Activated naive CD8-positive, alpha-beta T cell treated with anti-CD3 and anti-CD28 coated beads for 36 hours (primary cell): ENCODE results near the gene TCF4. TPM values are rescaled to one million over a fixed set of nuclear protein-coding genes. Genes with fewer than 3 reads are reported as not detected.

Source experiments
- DNase-seq: peaks from one replicate; pipeline ENCODE4 v3.0.0; 2021
- H3K27ac Mint-ChIP-seq: one replicate; pipeline ENCODE4 v1.8.0; 2022; ENCODE audit warnings: mild to moderate bottlenecking, moderate library complexity, mixed read lengths
- H3K27me3 Mint-ChIP-seq: one replicate; pipeline ENCODE4 v1.8.0; 2022; ENCODE audit warnings: mild to moderate bottlenecking, mixed read lengths
- H3K36me3 Mint-ChIP-seq: one replicate; pipeline ENCODE4 v1.8.0; 2021; ENCODE audit warnings: mild to moderate bottlenecking, mixed read lengths
- H3K4me1 Mint-ChIP-seq: one replicate; pipeline ENCODE4 v1.8.0; 2021; ENCODE audit warnings: mixed read lengths
- H3K4me3 Mint-ChIP-seq: one replicate; pipeline ENCODE4 v1.8.0; 2022; ENCODE audit warnings: mild to moderate bottlenecking, moderate library complexity, mixed read lengths
- H3K9me3 Mint-ChIP-seq: one replicate; pipeline ENCODE4 v1.8.0; 2022; ENCODE audit warnings: mixed read lengths
- total RNA-seq, 2 experiments: library from RNA; stranded (reverse); gene quantifications; one replicate each; pipeline ENCODE4 v1.2.3, GENCODE V29; 2021

The TCF4 gene
- total RNA-seq, 2 experiments from 2014 or later = 1.3 to 1.4 TPM

DNA sequence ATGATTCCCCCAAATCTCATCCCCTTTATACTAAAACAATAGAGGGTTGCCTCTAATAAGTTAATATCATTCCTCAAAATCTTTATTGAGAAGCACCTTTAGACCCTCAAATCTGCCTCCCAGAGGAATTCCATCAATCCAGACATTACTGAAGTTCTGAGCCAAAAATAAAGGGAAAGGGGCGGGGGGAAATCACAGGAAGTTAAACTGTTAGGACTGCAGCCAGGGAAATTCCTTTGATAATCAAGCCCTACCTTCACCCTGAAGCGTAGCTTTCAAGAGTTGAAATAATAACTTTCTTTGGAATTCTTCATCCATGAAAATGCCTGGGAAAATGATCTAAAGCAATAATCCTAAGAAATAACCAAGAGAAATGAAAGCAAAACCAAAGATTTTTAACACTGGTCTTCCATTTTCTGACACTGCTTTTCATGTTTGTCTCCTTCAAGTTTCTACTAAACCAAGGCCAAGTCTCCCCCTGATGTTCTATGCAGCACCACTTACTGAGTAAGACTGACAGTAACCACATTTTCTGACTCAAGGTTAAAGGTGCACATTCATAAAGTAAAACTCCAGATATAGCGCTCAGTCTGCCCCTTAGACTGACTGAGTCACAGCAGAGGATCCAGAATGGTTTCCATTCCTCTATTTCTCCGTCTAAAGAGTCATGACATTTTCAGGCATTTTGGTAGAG lies 78.2 kb downstream of the TCF4 start:
- peak overlapping the region; percentile 12 for H3K27ac Mint-ChIP-seq
- DNase-seq = no peak
- H3K27me3 Mint-ChIP-seq = no peaks in the 10 kb centered on the region
- peaks cover 5% of the 10 kb centered on the region for H3K4me1 Mint-ChIP-seq
- no peaks in the 10 kb centered on the region for H3K36me3 Mint-ChIP-seq
- H3K9me3 Mint-ChIP-seq = no peaks in the 10 kb centered on the region
- H3K4me3 Mint-ChIP-seq = no peak overlapping the region

DNA sequence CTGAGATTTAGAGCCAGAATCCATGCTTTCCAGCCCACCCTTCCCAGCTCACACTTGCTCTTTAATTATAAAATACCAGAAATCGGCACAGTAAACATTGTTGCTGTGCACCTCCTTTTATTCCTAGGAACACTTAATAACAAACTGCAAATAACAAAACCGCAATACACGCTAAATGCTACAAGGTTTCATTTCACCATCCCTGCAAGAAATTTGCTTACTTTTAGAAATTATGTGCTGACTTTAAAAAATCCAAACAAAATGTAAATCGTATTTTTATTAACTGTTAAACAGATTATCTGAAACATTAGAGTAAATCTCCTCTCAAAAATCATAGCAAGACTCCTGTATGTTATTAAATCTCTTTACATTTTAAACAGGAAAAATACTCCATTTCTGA lies 79.3 kb downstream of the TCF4 start:
- no peak overlapping the region for H3K27ac Mint-ChIP-seq
- no peaks in the 10 kb centered on the region for H3K27me3 Mint-ChIP-seq
- no peaks in the 10 kb centered on the region for H3K36me3 Mint-ChIP-seq
- H3K4me3 Mint-ChIP-seq = no peak overlapping the region
- no peaks in the 10 kb centered on the region for H3K9me3 Mint-ChIP-seq
- DNase-seq = no peak
- H3K4me1 Mint-ChIP-seq = peaks cover 5% of the 10 kb centered on the region

DNA sequence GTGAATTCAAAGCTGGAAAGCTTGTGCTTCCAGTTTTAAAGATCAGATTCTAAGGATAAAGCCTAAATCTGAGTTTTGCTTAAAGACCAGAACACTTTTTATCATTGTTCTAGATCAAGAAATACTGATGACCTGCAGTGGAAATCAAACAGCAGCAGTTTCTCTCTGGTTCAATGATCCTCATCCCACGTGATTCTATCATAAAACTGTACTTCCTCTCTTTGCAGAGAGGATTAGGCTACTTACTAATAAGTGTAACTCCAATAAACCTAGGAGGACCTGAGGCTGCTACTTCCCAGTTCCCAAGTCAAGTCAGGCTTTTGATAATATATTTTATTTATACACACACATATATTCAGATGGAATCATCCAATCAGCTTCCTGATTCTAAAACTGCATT lies 81.9 kb downstream of the TCF4 start:
- DNase-seq = no peak
- no peak overlapping the region for H3K4me3 Mint-ChIP-seq
- no peaks in the 10 kb centered on the region for H3K36me3 Mint-ChIP-seq
- peaks cover 12% of the 10 kb centered on the region for H3K4me1 Mint-ChIP-seq
- H3K27me3 Mint-ChIP-seq = peaks cover 4% of the 10 kb centered on the region
- H3K9me3 Mint-ChIP-seq = no peaks in the 10 kb centered on the region
- no peak overlapping the region for H3K27ac Mint-ChIP-seq

DNA sequence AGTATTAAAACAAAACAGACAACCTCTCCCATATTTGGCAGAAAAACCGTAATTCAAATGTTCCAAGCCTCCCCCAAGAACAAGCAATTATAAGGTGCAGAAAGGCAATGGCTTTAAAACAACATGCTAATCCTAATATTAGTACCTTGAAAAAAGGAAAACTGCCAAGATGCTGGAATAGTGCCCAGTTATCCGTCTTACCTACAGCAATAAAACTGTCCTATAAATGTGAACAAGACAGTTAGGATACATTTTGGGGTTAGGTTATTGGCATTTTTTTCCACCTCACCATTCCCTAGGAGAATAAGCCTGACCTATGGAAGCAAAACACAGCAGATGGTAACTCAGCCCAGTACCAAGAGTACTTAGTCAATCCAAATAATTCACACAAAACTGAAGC lies 83.2 kb downstream of the TCF4 start:
- DNase-seq = no peak
- Mint-ChIP-seq H3K9me3 (no peaks in the 10 kb centered on the region), H3K27me3 (peaks cover 4% of the 10 kb centered on the region), H3K27ac (no peak overlapping the region), H3K4me3 (no peak overlapping the region), H3K36me3 (no peaks in the 10 kb centered on the region), H3K4me1 (peaks cover 9% of the 10 kb centered on the region)

DNA sequence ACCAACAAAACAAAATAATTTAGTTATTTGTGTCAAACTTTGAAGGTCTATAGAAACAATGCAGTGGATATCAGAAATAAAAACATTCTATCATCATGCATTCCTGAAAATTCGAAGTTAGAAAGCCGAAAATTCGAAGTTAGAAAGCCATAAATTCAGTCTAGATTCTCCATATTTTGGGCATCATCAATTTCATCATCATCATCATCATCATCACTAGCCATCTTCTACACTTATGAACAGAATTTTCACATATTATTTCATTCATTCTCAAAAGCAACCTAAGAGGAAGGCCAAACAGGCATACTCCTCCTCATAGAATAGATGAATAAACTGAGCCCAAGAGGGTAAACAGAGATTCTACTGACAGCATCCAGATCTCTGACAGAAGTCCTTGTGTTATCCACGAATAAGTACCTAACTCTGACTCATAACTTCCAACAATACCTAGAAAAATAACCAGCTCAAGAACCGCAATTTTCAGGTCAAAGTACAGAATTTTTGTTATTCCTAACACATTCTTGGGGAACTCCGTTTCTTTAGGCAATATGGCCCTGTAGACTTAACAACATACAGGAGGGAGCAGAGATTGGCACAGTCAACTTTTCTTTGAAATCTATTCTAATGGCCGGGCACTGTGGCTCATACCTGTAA lies 84.7 kb downstream of the TCF4 start:
- Mint-ChIP-seq H3K27ac (no peak overlapping the region), H3K9me3 (no peaks in the 10 kb centered on the region), H3K27me3 (peaks cover 4% of the 10 kb centered on the region), H3K36me3 (no peaks in the 10 kb centered on the region), H3K4me3 (no peak overlapping the region), H3K4me1 (peaks cover 7% of the 10 kb centered on the region)
- no peak for DNase-seq

DNA sequence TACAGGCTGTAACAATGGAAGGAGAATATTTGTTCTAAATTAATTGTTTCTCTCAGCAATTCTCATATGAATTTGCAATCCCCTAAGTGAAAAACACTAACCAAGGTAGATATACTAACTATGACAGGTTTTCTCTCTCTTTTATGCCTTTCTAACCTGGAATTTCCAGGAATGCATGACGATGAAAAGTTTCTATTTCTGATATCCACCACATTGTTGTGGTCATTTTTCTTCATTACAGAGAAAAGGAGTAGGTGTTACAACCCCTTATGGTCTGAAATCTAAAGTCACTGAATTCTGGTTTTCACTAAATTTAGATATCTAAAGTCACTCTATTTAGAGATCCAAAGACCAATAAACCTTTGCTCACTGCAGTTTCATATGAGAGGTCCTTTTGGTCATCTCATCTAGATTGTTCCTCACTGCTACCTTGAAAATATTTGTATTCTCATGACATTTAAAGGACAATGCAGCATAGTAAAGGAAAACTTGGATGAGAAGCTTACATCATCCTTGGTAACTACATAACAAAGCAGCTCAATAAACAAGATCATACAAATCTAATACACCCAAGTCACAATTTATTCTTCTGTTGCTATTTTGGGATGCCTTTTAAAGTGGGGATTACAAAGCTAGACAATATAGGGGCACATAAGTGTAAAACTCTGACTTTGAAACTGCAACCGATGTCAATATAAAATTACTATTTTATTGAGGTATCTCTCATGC lies 85.8 kb downstream of the TCF4 start:
- no peak for DNase-seq
- Mint-ChIP-seq H3K27ac (no peak overlapping the region), H3K27me3 (peaks cover 7% of the 10 kb centered on the region), H3K4me3 (no peak overlapping the region), H3K9me3 (no peaks in the 10 kb centered on the region), H3K36me3 (no peaks in the 10 kb centered on the region), H3K4me1 (peaks cover 7% of the 10 kb centered on the region)

DNA sequence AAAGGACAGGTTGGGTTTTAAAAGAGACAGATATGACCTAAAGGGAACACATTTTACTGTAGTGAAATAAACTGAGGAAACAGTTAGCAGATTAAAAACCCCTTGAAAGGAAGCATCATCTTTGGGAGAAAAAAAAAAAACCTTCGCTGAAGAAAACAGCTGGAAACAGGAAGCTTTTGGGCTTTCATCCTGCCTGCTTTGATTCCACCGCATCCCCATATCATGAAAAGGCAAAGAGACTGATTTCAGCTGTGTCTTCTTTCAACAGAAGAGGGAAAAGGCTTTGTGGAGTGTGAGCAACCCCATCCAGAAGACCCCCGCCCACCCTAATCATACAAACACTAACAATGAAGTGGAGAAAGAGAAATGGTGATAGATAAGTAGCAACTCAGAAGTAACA lies 86.4 kb downstream of the TCF4 start:
- Mint-ChIP-seq H3K9me3 (no peaks in the 10 kb centered on the region), H3K4me1 (peaks cover 7% of the 10 kb centered on the region), H3K27me3 (peaks cover 7% of the 10 kb centered on the region), H3K36me3 (no peaks in the 10 kb centered on the region), H3K4me3 (no peak overlapping the region), H3K27ac (peak overlapping the region; percentile 43)
- DNase-seq = no peak

DNA sequence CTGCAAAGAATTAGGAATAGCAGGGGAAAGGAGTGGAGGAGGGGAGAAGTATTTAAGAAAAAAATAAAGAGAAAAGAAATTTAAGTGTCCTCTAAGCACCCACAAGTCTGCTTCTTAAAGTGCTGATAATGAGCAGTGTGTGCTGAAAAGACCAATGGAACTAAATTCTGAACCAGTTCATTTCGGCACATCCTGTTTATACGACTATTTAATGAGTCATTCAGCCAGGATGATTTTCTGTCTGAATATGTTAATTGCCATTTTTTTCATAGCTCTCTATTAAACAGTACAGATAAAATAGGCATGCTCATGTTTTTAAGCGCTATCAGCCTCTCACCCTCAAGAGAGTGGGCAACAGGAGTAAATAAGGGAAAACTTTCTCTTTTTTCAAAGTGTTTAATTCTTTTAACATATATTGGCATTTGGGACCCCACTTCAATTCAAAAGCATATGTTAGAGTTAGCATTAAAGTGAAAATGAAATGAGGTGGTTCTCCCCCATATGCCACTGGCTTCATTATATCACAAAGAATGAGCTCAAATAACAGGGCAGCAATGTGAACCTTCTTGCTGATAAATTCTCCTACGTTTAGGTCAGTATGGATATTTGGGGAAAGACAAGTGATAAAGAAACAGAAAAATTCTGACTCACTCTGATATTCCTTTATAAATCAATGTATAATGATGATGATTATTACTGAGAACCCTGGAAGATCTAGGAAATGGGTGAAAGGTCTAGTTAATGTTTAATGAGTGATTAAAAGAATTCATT lies 87.5 kb downstream of the TCF4 start:
- Mint-ChIP-seq H3K27ac (no peak overlapping the region), H3K4me1 (peaks cover 7% of the 10 kb centered on the region), H3K27me3 (peaks cover 7% of the 10 kb centered on the region), H3K36me3 (no peaks in the 10 kb centered on the region), H3K9me3 (no peaks in the 10 kb centered on the region), H3K4me3 (no peak overlapping the region)
- DNase-seq = no peak

DNA sequence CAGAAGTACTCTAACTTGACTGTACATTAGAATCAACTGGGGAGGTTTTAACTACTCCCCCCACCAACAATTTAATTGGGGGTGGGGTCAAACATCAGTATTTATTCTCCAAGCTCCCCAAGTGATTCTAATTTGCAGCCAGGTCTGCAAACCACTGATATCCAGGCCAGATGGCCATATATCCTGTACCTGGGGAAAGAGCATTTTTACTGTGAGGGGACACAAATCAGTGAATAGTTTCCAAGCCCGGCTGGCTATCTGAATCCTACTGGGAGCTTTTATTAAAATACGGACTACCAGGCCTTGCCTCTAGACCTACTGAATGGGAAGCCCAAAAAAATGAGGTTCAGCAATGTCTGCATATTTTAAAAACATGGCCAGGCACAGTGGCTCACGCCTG lies 88.5 kb downstream of the TCF4 start:
- no peak overlapping the region for H3K27ac Mint-ChIP-seq
- no peaks in the 10 kb centered on the region for H3K9me3 Mint-ChIP-seq
- no peak overlapping the region for H3K4me3 Mint-ChIP-seq
- no peak for DNase-seq
- H3K27me3 Mint-ChIP-seq = peaks cover 7% of the 10 kb centered on the region
- H3K36me3 Mint-ChIP-seq = no peaks in the 10 kb centered on the region
- H3K4me1 Mint-ChIP-seq = peaks cover 7% of the 10 kb centered on the region

DNA sequence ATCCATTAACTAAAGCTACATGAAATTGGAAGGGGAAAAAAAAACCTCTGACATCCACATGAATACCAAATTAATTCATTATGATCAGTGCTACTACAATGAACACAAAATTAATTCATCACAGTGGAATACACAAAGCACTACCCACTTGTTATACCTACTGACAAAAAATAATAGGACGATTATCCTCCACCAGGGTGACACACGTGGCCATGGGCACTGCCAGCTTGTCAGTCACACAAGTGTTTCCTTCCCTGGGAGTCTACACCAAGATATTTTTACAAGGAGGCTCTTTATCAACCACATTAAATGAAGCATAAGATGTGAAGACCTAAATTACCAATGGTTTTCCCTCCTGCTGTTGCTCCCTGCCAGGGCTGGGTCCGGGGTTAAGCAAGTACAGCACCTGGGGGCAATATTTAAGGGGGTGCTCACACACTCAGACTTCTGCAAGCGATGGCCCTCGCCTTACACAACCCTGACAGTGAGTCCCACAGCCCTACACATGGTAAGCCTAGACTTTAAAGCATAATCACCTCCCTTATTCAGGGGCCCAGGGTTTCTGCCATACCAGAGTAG lies 90.1 kb downstream of the TCF4 start:
- Mint-ChIP-seq H3K36me3 (no peaks in the 10 kb centered on the region), H3K9me3 (no peaks in the 10 kb centered on the region), H3K4me3 (no peak overlapping the region), H3K4me1 (peaks cover 7% of the 10 kb centered on the region), H3K27me3 (peaks cover 7% of the 10 kb centered on the region), H3K27ac (no peak overlapping the region)
- DNase-seq = no peak

DNA sequence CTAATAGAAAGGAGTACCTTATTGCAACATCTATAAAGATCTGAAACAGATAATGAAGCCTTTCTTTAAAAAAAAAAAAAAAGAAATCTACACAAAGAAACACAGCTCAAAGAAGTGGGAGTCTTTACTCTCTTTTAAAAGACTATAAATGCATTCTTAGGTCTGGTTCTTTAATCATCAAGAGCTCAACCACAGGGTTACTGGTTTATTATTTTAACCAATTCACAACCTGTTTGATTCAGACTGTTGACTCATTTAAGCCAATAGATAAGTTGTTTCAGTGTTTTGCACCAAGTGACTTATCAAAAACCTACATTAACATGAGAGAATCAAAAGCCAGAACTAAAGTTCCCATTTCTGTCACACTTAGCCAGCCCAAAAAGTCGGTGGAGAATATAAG lies 93.1 kb downstream of the TCF4 start:
- H3K9me3 Mint-ChIP-seq = no peaks in the 10 kb centered on the region
- no peak overlapping the region for H3K27ac Mint-ChIP-seq
- DNase-seq = no peak
- H3K27me3 Mint-ChIP-seq = peaks cover 31% of the 10 kb centered on the region
- no peaks in the 10 kb centered on the region for H3K36me3 Mint-ChIP-seq
- H3K4me1 Mint-ChIP-seq = peaks cover under 1% of the 10 kb centered on the region
- H3K4me3 Mint-ChIP-seq = no peak overlapping the region

DNA sequence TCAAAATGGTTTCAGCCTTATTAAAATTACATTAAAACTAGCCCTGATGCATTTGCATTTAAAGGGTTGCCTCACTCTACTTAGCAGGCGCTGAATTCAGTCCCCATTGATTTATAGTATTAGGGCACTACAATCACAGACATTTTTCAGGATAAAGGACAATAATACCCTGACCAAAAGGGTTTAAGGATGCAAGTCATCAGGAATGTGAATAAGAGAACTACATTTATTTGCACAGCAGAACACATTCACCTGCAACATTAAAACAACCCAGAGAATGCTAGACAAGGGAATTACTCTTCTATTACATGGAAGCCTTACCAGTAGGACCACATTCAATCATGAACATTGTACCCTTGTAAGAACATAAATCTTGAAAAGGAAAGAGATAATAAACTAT lies 93.6 kb downstream of the TCF4 start:
- DNase-seq = no peak
- Mint-ChIP-seq H3K4me3 (no peak overlapping the region), H3K4me1 (peaks cover 5% of the 10 kb centered on the region), H3K27ac (no peak overlapping the region), H3K36me3 (no peaks in the 10 kb centered on the region), H3K27me3 (peaks cover 31% of the 10 kb centered on the region), H3K9me3 (no peaks in the 10 kb centered on the region)

DNA sequence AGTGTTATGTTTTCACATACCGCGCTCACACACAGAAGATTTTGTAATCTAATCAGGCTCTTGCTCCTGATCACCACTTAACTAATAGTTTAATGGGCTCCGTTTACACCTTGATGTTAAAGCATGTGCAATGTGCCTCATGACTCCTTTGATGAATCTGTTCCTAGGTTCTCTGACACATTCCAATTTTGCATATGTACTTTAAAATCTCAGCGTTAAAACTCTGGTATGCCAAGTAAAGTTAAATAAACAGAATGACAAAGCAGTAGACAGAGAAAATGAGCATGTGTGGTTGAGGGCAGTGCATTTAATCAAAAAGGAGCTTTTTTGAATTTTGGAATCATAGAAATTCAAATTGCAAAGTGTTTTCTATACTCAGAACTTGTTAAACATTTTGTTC lies 96.4 kb downstream of the TCF4 start:
- Mint-ChIP-seq H3K4me3 (no peak overlapping the region), H3K4me1 (peaks cover 16% of the 10 kb centered on the region), H3K27me3 (peaks cover 28% of the 10 kb centered on the region), H3K36me3 (no peaks in the 10 kb centered on the region), H3K27ac (no peak overlapping the region), H3K9me3 (no peaks in the 10 kb centered on the region)
- DNase-seq = no peak

DNA sequence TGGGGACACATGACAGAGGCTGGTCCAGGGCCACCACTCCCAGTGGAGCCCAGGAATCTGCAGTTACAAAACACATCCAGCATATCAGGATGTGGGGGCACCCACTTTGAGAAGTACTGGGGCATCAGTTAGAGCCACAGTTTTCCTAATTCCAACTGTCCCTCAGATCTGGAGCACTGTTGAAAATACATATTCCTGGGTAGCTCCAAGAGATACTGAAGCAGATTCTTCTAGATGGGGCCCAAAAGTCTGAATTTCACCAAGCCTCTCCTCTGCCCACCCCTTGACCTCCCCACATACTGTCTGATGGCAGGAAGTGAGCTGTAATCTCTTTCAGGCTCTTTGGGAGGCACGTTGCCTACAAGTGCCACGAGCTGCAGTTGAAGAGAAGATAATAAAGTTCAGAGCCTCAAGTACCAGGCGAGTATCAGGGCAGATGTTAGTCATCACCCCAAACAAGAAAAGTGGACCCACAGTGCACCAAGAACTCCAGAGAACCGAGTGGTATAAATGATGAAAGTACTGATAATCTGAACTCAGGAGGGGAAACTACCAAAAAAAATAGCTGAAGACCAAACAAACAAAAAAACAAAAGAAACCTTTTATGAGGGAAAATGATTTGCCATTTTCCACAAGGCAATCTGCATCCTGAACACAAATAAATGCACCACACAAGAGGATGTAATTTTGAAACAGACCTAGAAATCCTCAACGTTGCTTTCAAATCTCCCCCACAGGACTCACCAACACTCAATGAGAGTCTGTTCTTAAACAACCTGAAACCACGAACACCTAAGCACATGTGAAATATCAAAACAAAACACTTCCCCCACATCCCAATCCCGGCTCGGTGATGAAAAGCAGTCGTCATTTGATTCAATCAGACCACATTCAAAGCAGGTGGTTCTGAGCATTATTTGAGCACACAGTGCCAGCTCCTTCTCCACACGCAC lies 98.7 kb downstream of the TCF4 start:
- H3K27ac Mint-ChIP-seq = peak overlapping the region; percentile 87

More for the DNA sequence above, 98.7 kb downstream of the TCF4 start:
- no peaks in the 10 kb centered on the region for H3K9me3 Mint-ChIP-seq
- DNase-seq = peak; percentile 50
- H3K27me3 Mint-ChIP-seq = peaks cover 28% of the 10 kb centered on the region
- peak overlapping the region; percentile 46 for H3K4me3 Mint-ChIP-seq
- H3K36me3 Mint-ChIP-seq = no peaks in the 10 kb centered on the region
- peaks cover 20% of the 10 kb centered on the region for H3K4me1 Mint-ChIP-seq
